ENCODE measurements around the gene SIRT7.
A peak's percentile ranks its signal among the peaks of the same experiment; 100 is the strongest.

Gene SIRT7

GRCh38 chr17:81917565-81918332 is at the start of gene SIRT7:
TSS of gene SIRT7 (minus strand) at chr17:81918176. CDS start at chr17:81918131, 45 bp downstream.
- peak; percentile 65 to 78 for DNase-seq (ENCODE audit: low read depth in 1 of 2, low spot score in 1 of 2)

DNA sequence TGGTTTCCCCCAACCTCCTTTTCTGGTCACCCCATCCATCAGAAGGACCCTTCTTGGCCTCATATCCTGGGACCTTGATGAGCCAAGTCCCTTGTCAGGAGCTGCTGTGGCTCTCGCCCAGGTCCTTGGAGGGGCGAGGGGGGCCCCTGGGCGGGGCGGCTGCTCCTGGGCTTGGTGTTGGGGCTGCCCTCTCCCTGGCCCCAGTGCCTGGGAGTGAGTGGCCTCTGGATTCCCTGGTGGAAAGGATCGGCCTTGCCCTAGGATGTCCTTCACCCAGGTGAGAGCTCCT is 49.2 kb upstream of the SIRT7 start:
- no peak for DNase-seq (ENCODE audit: low read depth in 1 of 2, low spot score in 1 of 2)

DNA sequence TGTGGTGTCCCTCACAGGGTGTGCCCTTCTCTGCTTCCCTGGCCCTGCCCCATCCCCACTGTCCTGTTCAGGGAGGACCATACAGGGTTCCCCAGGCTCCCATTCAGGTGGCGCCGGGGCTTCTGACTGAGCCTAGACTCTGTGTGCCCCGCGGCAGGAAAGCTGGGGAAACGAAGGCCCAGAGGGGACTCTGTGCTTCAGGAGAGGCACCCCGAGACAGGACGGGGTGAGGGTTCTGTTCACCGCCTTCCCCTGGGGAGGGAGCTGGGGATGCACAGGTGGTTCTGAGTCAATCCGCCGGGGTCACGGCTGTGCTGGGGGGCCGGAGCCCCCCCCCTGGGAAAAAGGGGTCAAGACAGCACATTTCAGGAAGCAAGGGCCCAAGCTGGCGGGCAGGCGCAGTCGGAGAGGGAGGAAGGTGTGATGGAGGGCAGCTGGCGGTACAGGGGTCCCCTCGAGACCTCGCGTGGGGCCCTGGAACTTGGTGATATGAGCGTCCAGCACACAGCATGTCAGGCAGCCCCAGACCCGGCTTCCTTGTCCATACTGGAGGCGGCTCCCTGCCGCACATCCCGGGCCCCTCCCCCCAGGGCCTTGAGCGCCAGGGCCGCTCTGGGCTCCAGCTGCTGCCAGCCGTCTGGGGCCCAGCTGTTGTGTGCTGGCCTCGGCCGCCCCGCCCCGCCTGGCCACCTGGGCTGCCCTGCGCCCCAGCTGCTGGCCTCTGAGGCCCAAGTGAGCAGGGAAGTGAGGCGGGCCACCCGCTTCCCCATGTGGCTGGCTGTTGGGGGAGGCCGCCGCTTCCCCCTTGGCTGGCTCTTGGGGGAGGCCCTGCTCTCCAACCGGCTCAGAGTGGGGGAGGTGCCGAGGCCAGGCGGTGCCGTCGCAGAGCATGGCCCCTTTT is 48.6 kb upstream of the SIRT7 start:
- DNase-seq (ENCODE audit: low read depth in 1 of 2, low spot score in 1 of 2) = no peak

- no peak for DNase-seq (ENCODE audit: low read depth in 1 of 2, low spot score in 1 of 2)
These were observed 46.3 kb upstream of the SIRT7 start for GRCh38 chr17:81964081-81964849.

DNA sequence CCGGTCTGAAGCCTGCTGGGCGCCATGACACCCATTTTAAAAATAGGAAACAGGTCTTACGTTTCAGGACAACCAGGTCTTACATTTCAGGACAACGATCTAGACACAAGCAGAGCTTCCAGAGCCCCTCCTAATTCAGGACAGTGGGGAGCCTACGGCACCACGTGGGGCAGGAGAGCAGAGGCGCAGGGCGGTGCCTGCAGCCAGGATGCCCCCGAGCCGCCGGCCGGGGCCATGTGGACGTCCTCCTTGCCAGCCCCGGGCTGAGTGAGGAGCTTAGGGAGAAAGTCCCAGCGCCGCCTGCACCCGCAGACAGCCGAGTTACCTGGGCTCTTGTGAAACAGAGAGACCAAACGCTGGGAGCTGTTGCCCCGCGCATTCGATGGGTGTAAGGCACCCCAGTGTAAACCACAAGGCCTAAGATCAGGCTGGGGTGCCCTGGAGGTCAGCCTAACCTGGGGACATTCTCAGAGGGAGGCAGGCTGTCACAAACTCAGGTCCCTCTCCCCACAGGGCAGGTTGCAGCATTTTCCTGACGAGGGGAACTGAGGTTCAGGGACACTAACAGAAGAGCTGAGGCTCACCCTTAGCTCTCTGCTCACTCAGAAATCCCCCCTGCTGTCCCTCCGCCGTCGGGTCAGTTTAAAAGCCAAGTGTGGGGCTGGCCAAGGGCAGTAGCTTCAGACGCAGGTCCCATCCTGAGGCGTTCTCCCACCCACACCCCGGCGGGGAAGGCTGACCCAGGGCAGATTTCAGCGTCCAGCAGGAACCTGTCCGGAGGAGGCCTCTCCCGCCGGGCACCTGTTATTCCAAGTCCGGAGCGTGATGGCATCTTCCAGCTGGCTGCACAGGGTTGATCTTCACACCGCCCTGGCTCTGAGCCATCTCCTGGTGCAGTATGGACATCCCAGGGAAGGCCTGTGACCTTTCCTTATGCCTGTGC is 44.8 kb upstream of the SIRT7 start:
- DNase-seq (ENCODE audit: low read depth in 1 of 2, low spot score in 1 of 2) = no peak

GRCh38 chr17:81961521-81962498 is 43.8 kb upstream of the SIRT7 start:
- DNase-seq (ENCODE audit: low read depth in 1 of 2, low spot score in 1 of 2) = no peak

GRCh38 chr17:81961087-81961511 is 43.1 kb upstream of the SIRT7 start, which contains the start of gene NOTUM:
TSS of gene NOTUM (minus strand) at chr17:81961187. CDS start at chr17:81960909, 278 bp downstream.
- no peak for DNase-seq (ENCODE audit: low read depth in 1 of 2, low spot score in 1 of 2)

- DNase-seq (ENCODE audit: low read depth in 1 of 2, low spot score in 1 of 2) = no peak
These were observed 42.4 kb upstream of the SIRT7 start for GRCh38 chr17:81960130-81960958.

DNA sequence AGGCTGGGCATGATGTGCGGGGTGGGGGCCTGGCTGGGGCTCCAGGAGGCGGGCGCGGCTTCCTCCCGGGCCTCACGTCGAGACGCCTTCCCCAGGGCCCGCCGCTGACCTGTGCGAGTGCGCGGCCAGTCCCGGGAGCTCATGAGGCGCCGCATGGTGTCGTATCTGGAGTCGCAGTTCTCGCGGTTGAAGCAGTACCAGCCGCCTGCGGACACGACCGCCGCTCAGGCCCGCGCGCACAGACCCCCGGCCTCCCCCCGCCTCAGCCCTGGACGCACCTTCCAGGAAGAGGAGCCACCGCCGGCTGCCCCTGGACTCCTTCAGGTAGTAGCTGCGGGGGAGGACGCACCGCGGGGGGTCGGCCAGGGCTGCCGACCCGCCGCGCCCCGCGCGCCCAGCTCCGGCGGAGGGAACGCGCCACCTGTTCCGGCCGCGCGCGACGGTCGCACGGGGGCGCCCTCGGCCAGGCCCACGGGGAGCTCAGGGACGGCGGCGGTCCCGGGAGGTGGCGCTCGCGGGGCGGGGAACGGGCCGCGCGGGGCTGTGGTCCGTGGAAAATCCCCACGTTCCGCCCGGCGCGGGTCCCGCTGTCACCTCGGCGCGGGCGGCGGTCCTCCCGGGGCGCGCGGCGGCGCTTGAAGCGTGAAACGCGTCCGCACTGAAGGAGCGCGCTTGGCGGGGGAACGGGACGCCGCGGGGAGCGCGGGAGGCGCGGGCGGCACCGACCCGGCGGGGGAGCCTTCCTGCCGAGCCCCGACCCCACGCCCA is 41.6 kb upstream of the SIRT7 start:
- DNase-seq (ENCODE audit: low read depth in 1 of 2, low spot score in 1 of 2) = peak; percentile 61 to 75

- DNase-seq (ENCODE audit: low read depth in 1 of 2, low spot score in 1 of 2) = no peak
These were observed 40.8 kb upstream of the SIRT7 start for GRCh38 chr17:81958633-81959342.

GRCh38 chr17:81957691-81958432 is 39.9 kb upstream of the SIRT7 start:
- no peak for DNase-seq (ENCODE audit: low read depth in 1 of 2, low spot score in 1 of 2)

DNA sequence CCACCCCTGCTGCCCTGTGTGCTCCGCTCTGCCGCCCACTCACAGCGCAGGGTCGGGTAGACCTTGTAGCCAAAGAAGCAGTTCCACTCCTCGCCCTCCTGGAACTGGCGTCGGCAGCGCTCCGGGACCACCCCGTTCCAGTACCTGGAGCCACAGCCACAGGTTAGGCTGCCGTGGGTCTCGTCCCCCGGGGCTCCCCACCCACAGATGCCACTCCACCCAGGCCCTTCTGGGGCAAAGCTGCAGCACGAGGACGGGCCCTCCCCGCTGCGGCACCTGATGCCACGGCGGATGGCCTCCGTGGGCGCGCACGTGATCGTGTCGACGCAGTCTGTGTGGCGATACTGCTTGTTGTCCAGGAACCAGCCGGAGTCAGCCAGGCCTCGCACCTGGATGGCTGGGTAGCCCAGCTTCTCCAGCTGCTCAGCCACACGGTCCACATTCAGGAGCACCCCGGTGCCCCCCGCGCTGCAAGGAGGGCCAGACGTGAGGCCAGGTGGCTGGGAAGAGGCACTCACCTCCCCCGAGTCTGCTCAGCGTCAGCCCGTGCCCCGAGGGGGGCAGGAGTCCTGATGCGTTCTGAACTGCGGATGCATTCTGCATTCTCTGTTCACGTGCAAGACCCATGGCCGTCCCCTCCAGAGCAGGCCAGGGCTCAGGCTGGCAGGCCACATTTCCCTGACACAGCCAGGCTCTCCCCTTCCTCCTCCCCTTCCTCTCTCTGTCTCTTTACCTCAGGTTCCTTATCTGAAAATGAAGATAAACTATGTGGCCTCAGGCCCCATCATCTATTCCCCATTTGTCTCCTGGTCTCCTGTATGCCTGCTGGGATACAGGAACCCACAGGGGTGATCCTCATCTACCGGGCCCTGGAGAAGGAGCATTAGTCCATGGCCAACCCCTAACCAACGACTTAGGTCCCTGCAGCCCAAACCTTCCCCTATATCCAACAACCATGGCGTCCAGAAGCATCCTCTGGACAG is 38.9 kb upstream of the SIRT7 start:
- DNase-seq (ENCODE audit: low read depth in 1 of 2, low spot score in 1 of 2) = no peak

DNA sequence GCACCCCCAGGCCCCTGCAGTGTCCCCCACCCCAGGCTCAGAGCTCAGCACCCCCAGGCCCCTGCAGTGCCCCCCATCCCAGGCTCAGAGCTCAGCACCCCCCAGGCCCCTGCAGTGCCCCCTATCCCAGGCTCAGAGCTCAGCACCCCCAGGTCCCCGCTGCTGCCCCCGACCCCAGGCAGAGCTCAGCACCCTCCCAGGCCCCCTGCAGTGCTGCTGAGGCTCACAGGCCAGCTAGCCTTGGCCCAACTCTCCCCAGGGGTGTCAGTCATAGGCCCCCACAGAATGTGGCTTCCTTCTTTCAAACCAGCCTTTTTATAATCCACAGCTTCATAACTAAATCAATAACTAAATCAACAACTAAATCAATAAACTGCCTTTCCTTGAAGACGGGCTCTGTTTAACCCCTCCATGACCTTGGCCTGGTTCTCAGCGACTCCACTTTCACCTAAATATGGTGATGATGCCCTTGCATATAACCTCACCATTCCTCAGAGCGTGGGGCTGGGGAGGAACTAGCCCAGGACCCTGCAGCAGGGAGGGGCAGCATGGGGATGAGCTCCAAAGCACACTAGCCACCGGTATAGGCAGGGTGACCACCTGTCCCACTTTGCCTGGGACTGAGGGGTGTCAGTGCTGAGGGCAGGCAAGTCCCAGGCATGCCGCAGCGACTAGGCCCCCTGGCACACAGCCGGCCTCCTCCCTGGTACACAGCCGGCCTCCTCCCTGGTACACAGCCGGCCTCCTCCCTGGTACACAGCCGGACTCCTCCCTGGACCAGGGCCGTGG is 38.0 kb upstream of the SIRT7 start:
- no peak for DNase-seq (ENCODE audit: low read depth in 1 of 2, low spot score in 1 of 2)

DNA sequence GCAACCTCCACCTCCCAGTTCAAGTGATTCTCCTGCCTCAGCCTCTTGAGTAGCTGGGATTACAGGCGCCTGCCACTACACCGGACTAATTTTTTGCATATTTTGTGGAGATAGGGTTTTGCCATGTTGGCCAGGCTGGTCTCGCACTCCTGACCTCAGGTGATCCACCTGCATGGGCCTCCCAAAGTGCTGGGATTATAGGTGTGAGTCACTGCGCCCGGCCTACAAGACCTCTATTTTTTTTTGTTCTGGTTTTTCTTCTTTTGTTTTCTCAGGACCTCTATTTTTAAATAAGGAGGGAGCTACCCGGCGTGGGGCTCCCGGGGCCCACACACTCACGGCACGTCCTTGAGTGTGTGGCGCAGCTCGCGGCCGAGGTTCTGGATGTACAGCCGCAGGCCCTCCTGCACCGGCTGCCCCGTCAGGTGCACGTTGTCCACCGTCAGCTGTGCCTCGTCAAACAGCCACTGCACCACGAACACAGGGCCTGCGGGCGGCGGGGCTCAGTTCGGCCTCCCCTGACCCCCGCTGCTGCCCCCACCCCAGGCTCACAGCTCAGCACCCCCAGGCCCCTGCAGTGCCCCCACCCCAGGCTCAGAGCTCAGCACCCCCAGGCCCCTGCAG is 37.2 kb upstream of the SIRT7 start:
- DNase-seq (ENCODE audit: low read depth in 1 of 2, low spot score in 1 of 2) = no peak

Data from activated T-helper 1 cell treated with anti-CD3 and anti-CD28 coated beads, Interleukin-2, amount 50 U/mL, for 16 hours (primary cell).